Kidney capillary endothelial cell (primary cell): Measurements from ENCODE around the gene FABP3.

Experiments
- DNase-seq: peaks from one replicate; pipeline ENCODE4 v3.0.0-alpha.2; 2018; ENCODE audit warnings: low spot score

FABP3 gene

DNA sequence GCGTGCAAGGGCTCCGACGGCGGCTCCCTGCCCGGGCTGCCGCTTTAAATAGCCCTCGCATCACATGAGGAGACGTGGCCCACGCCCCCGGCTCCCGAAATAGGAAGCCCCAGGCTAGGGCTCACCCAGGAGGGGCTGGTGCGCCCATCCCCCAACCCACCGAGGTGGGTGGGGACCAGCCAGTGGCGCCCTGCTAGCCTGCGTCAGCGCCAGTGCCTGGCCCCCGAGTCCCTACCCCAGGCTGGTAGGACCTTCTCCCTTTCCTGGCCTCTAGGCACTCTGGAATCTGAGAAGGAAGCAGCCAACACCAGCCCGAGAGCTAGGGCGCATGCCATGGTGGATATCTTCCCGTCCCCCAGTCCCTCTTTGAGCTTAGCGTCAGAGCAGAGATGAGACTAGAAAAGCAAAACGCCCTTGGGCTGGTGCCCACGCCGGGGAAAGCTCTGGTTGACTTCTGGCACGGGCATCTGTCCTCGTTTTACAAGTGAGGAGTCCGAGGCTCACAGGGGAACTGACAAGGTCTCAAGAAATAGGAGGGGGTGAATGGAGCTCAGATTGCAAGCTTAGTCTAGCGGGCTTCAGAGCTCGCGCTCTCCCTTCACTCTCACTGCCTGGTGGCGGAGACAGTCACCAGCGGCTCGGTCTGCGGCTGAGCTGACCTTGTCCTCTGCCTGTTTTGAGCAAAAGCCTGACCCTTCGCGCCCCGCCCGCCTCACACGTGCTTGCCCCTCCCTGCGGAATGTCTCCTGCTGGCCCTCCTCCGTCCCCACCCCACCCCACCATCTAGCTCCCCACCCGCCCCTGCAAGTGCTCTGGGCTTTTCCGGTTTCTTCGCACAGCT is at the start of gene FABP3:
Gene FABP3 (minus strand): TSS at position 21 of the 841 bp plus-strand sequence. CDS start 62 bp downstream, outside the sequence.
- peak; percentile 26 for DNase-seq

DNA sequence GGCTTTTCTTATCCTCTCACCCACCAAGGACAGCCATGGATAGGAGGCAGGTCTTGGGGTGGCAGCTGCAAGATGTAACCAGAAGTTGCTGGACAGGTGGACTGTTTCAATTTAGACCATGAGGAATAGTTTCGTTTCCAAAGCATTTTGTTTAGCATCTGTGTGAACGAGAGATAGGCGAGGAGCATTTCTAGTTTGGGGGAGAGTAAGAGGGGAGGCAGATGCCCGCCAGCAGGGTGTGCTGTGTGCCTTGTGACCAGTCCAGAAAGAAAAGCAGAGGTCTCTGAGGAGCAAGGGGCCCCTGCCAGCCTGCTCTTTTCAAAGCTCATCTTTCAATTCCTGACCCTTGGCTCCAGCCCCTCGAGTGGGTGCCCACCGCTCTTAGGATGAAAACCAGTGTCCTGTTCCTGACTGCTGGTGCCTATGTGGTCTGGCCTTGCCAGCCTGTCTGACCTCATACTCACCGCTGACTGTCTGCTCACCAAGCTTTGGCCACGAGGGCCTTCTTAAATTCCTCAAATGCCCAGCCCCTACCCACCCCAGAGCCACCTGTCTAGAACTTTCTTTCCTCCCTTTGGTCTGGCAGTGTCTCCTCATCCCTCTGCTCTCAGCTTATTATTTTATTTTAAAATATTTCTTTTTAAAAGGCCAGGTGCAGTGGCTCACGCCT is 48.6 kb upstream of the FABP3 start:
- no peak for DNase-seq

- DNase-seq = no peak
These were observed 47.8 kb upstream of the FABP3 start for GRCh38 chr1:31420716-31421115.

- DNase-seq = no peak
These were observed 45.9 kb upstream of the FABP3 start for GRCh38 chr1:31418626-31419323.

DNA sequence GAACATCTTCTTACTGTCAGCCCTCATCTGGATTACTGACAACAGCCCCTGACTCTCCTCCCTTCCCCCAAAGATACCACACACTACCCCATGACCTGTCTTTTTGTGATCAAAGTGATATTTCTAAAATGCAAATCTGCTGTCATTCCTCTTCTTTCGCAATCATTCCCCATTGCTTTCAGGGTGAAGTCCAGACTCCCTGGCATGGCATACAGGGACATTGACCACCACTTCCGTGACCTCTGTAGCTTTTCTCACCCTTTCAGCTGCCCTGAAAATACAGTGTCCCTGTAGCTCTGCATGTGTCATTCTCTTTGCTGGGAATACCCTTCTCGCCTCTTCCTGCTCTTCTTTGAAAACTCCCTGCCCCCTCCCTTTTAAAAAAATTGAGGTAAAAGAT is 44.3 kb upstream of the FABP3 start:
- DNase-seq = no peak

GRCh38 chr1:31416101-31416736 is 43.3 kb upstream of the FABP3 start:
- DNase-seq = no peak

- DNase-seq = no peak
These were observed 42.8 kb upstream of the FABP3 start for GRCh38 chr1:31415658-31416057.

GRCh38 chr1:31414980-31415370 is 42.1 kb upstream of the FABP3 start:
- DNase-seq = no peak

DNA sequence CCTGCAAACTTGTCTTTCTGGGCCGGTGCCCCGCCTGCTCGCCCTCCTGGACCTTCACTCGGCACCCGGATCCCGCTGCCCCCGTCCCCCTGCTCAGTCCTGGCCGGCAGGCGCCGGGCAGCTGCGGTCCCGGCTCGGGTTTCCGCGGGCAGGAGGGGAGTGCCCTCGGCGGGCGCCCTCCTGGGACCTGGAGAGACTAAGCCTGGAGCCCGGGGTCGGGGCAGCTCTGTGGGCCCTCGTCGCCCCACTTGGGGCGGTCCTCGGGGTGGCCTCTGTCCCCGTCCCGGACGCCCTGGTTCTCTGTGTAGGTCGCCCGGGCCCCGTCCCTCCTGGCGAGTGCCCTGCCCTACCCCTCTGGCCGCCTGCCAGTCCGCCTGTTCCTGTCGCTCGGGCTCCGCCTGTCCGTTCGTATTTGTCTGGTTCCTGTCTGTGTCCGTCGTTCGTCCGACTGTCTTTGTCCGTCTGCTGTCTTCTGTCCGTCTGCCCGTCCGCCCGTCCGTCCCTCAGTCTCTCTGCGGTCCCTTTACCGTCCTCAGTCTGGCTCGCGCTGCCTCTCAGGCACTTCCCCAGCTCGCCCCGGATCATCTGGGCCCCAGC is 40.6 kb upstream of the FABP3 start:
- peak; percentile 69 for DNase-seq

DNA sequence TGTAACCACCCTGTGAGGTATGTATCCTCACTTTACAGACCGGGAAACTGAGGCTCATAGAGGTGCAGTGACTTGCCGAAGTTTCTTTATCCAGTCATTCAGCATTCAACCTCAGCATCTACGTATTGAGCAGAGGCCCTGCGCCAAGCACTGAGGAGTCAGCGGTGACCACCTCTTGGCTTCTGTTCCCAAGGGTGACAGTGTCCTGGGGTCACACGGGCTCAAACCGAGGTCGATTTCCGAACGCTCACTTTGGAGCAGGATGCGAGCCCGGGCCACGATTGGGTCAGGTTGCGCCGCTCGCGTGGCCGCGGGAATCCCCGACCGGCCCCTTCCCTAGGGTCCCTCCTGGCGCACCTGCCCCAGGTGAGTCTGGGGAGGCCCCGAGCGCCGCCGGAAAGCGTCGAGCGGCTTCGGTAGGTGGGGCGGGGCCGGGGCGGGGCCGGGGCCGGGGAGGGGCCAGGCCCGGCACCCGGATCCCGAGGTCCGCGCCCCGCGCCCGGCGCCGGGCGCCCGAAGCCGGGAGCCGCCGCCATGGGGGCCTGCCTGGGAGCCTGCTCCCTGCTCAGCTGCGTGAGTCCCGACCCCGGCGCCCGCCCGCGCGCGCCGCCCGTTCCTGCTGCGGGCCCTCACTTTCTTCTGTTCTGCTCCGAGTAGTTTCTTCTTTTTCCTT is 40.0 kb upstream of the FABP3 start, which contains the start of gene SERINC2:
Gene SERINC2 (plus strand): TSS at position 482 of the 673 bp plus-strand sequence. CDS start 53 bp downstream, at position 535.
- DNase-seq = no peak

- DNase-seq = no peak
These were observed 39.3 kb upstream of the FABP3 start for GRCh38 chr1:31412205-31412604.

- DNase-seq = no peak
These were observed 38.0 kb upstream of the FABP3 start for GRCh38 chr1:31410871-31411270.

- DNase-seq = no peak
These were observed 37.3 kb upstream of the FABP3 start for GRCh38 chr1:31409946-31410858.

- DNase-seq = no peak
These were observed 36.0 kb upstream of the FABP3 start for GRCh38 chr1:31408788-31409318.

GRCh38 chr1:31407029-31407626 is 34.3 kb upstream of the FABP3 start:
- DNase-seq = peak; percentile 58

- no peak for DNase-seq
These were observed 32.8 kb upstream of the FABP3 start for GRCh38 chr1:31405578-31406245.

DNA sequence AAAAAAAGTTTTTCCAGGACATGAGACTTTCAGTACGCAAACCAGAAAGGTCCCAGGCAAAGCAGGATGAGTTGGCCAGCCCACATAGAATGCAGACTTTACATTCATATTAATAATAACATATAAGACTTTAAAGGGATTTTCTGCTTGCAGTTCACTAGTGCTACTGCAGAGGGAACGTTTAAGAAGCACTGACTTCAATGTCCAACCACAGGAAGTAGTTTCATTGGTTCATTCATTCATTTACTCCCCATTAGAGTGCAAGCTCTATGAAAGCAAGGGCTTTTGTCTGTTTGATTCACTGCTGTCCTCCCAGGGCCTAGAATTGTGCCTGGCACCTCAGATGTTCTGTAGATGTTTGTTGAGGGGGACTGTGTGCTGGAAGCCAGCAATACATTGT is 28.4 kb upstream of the FABP3 start:
- DNase-seq = no peak

- DNase-seq = no peak
These were observed 27.5 kb upstream of the FABP3 start for GRCh38 chr1:31400393-31400792.

GRCh38 chr1:31399976-31400375 is 27.1 kb upstream of the FABP3 start:
- no peak for DNase-seq
